Transverse colon (tissue), 4 donors: ENCODE measurements around the gene KIAA0753. TPM values are rescaled to one million over a fixed set of nuclear protein-coding genes. Genes with fewer than 3 reads are reported as not detected.
"Not testable (repeated sequence)": the region's sequence is repeated elsewhere in the genome, so short reads cannot be mapped to it uniquely, and the experiment has no call there.

ENCODE experiments used
- DNase-seq: peaks from one replicate; pipeline ENCODE4 v3.0.0-alpha.2; 2019
- H3K27ac ChIP-seq, 4 donors: fragments of 200-600 bp; sonication (generic); 2 replicates each; pipeline ENCODE4 v1.5.1; 2016 to 2018; ENCODE audit warnings: inconsistent platforms in 4 of 4
- H3K27me3 ChIP-seq: fragments of 200-600 bp; sonication (generic); 2 replicates; pipeline ENCODE4 v1.5.1; 2017; ENCODE audit warnings: inconsistent platforms
- H3K36me3 ChIP-seq, 4 donors: fragments of 200-600 bp; sonication (generic); 2 replicates each; pipeline ENCODE4 v1.5.1; 2017 to 2019; ENCODE audit warnings: inconsistent platforms in 4 of 4
- H3K4me1 ChIP-seq, 4 donors: fragments of 200-600 bp; sonication (generic); 2 replicates each; pipeline ENCODE4 v1.5.1; 2017 to 2020; ENCODE audit warnings: inconsistent platforms in 4 of 4
- H3K4me3 ChIP-seq, 4 donors: fragments of 200-600 bp; sonication (generic); 1 replicate in 1 of 4; 2 replicates in 3 of 4; pipeline versions ENCODE4 v1.5.1 to v1.6.1; 2017 to 2019; ENCODE audit warnings: inconsistent platforms in 4 of 4
- H3K9me3 ChIP-seq, 2 donors: fragments of 200-600 bp; sonication (generic); 2 replicates each; pipeline ENCODE4 v1.5.1; 2017 to 2019; ENCODE audit warnings: inconsistent platforms in 2 of 2
- EP300 ChIP-seq: sonication (generic); formaldehyde crosslinking; IDR thresholded peaks from one replicate; pipeline ENCODE4 v1.6.1; 2017; ENCODE audit warnings: antibody characterized with exemption, low read depth
- POLR2A ChIP-seq: fragments of 450-650 bp; IDR thresholded peaks from one replicate; pipeline ENCODE4 v1.6.1; 2016; ENCODE audit warnings: antibody characterized with exemption, mild to moderate bottlenecking, moderate library complexity
- POLR2AphosphoS5 ChIP-seq, 3 donors: sonication (generic); formaldehyde crosslinking; IDR thresholded peaks; one replicate each; pipeline ENCODE4 v1.6.1; 2016; ENCODE audit warnings: antibody characterized with exemption in 3 of 3
- WGBS, 2 donors: methylation state at CpG; one replicate each; pipeline ENCODE4 v1.1.5; 2018; ENCODE audit warnings: low coverage in 1 of 2; 5-methylcytosine and 5-hydroxymethylcytosine counted together
- in situ Hi-C, 4 donors: fragments of 200-750 bp; cut with MboI; loops; one replicate each; pipeline versions ENCODE4 v1.15.0 to v1.15.1; 2017; ENCODE audit warnings: low sequenced_read_pairs in 3 of 4, low pct_ligation_motif_present in 1 of 4, low pct_unique_long_range_greater_than_20kb in 1 of 4
- intact Hi-C: fragments of 100-400 bp; cut with DNase I; formaldehyde crosslinking; loops from one replicate; pipeline ENCODE4 v1.15.1; 2023; ENCODE audit warnings: low total_unique reads
- total RNA-seq, 4 donors: library from RNA; depleted of rRNA; stranded (reverse); fragments of >200 nt; gene quantifications; one replicate each; pipeline ENCODE4 v1.1.0, GENCODE V29; 2016
- TF ChIP-seq, protein P1 (sequence below), 5 experiments: fragments of 200-600 bp in 3 of 5; fragments of 450-650 bp in 2 of 5; sonication (generic) in 3 of 5; IDR thresholded peaks; 1 replicate in 2 of 5; 2 replicates in 3 of 5; pipeline ENCODE4 v1.5.1; 2016 to 2017; ENCODE audit warnings: antibody characterized with exemption in 5 of 5, inconsistent platforms in 3 of 5, mild to moderate bottlenecking in 2 of 5, moderate library complexity in 1 of 5

KIAA0753 gene
- total RNA-seq, 4 donors from 2014 or later: 9.8 to 41.1 (median 16.9) TPM

DNA sequence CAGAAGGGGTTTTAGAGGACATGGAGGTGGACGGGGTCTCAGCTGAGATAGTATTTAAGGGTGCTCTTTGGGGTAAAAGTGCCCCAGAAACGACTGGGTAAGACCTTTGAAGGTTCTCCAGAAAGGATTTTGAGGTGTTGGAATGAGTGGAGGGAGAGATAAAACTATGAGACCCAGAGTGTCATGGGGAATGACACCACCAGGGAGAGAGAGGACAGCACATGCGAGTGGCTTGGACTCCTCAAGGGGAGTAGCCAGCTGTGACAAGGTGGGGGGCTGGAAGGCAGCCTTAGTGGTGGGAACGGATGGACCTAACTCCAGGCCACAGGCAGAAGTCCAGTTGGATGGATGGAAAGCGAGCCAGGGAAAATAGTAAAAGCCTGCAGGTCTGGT, 64.9 kb downstream of the KIAA0753 start:
- Histone ChIP-seq H3K4me1 (peaks cover 0 to 9% (median 2%) of the 10 kb centered on the region in 4 donors), H3K27ac (no peak overlapping the region), H3K27me3 (no peaks in the 10 kb centered on the region), H3K9me3 (no peaks in the 10 kb centered on the region), H3K4me3 (no peak overlapping the region), H3K36me3 (peaks cover 0 to 5% (median 0%) of the 10 kb centered on the region in 4 donors)
- TF ChIP-seq POLR2AphosphoS5 (IDR thresholded peaks at IDR 0.05) (no peak), EP300 (no peak), POLR2A (no peak)
- TF ChIP-seq, protein P1, sequence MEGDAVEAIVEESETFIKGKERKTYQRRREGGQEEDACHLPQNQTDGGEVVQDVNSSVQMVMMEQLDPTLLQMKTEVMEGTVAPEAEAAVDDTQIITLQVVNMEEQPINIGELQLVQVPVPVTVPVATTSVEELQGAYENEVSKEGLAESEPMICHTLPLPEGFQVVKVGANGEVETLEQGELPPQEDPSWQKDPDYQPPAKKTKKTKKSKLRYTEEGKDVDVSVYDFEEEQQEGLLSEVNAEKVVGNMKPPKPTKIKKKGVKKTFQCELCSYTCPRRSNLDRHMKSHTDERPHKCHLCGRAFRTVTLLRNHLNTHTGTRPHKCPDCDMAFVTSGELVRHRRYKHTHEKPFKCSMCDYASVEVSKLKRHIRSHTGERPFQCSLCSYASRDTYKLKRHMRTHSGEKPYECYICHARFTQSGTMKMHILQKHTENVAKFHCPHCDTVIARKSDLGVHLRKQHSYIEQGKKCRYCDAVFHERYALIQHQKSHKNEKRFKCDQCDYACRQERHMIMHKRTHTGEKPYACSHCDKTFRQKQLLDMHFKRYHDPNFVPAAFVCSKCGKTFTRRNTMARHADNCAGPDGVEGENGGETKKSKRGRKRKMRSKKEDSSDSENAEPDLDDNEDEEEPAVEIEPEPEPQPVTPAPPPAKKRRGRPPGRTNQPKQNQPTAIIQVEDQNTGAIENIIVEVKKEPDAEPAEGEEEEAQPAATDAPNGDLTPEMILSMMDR (IDR thresholded peaks at IDR 0.05): no peak
- in situ Hi-C loops (no loop called here), intact Hi-C loops (no loop called here)
- no peak for DNase-seq
- 65 to 72% methylated on average over 4 to 5 of the region's 5 CpGs for WGBS, 2 donors

- no peaks in the 10 kb centered on the region for H3K27me3 ChIP-seq
- H3K27ac ChIP-seq: no peak overlapping the region
- whole genome bisulfite sequencing, 2 donors: 37 to 65% methylated on average over 7 to 23 of the region's 23 CpGs
- peaks cover 0 to 9% (median 2%) of the 10 kb centered on the region in 4 donors for H3K4me1 ChIP-seq
- in situ Hi-C loops (no loop called here), intact Hi-C loops (no loop called here)
- DNase-seq: peak; percentile 34
- TF ChIP-seq, protein P1 (IDR thresholded peaks at IDR 0.05): no peak
- TF ChIP-seq POLR2A (no peak), EP300 (no peak), POLR2AphosphoS5 (IDR thresholded peaks at IDR 0.05) (no peak)
- peaks cover 0 to 5% (median 0%) of the 10 kb centered on the region in 4 donors for H3K36me3 ChIP-seq
- H3K4me3 ChIP-seq: no peak overlapping the region
- no peaks in the 10 kb centered on the region for H3K9me3 ChIP-seq
Observed at GRCh38 chr17:6574687-6575595, 65.6 kb downstream of the KIAA0753 start.

DNA sequence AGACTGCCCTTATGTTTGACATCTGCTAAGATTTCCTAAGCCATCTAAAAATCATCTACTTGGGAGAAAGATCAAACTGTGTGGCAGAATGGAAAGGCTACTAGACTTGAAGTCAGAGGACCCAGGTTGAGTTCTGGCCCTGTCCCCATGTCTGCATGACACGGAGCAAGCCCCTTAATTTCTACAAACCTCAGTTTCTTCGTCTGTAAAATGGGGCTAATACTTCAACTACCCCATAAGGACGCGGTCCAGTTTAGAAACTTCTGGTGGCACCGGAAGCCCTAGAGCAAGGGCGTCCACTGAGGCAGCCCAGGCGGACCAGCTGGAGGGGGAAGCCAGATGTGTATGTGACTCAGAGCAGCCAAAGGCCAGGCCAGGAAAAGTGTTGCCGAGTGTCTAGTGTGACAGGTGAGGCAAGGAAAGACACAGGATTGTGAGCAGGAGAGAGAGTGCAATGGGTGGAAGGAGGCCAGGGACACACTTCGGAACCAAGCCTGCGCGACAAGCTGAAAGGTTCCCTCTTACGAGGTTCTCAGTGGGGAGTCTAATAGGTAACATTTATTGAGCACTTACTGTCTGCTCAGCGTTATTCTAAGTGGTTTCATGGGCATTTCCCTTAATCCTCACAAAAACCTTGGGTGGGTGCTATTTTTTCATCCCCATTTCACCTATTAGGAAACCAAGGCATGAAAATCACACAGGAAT, 66.4 kb downstream of the KIAA0753 start:
- in situ Hi-C loops: no loop called here
- 96% methylated on average over 6 to 13 of the region's 13 CpGs for WGBS, 2 donors

GRCh38 chr17:6573495-6573894, 67.0 kb downstream of the KIAA0753 start:
- DNase-seq, intact Hi-C loops, in situ Hi-C loops: not testable (repeated sequence)

More for the DNA sequence above, 66.4 kb downstream of the KIAA0753 start:
- TF ChIP-seq, protein P1 (IDR thresholded peaks at IDR 0.05): no peak
- no peak for TF ChIP-seq EP300
- TF ChIP-seq POLR2A: no peak
- TF ChIP-seq POLR2AphosphoS5 (IDR thresholded peaks at IDR 0.05): no peak
- no peaks in the 10 kb centered on the region for H3K27me3 ChIP-seq
- H3K36me3 ChIP-seq: no peaks in the 10 kb centered on the region
- H3K27ac ChIP-seq: no peak overlapping the region
- no peak overlapping the region for H3K4me3 ChIP-seq
- no peaks in the 10 kb centered on the region for H3K9me3 ChIP-seq
- DNase-seq: no peak
- intact Hi-C loops: no loop called here
- peaks cover 0 to 9% (median 2%) of the 10 kb centered on the region in 4 donors for H3K4me1 ChIP-seq

More at GRCh38 chr17:6573495-6573894, 67.0 kb downstream of the KIAA0753 start:
- not testable (repeated sequence) for H3K27ac ChIP-seq, H3K36me3 ChIP-seq, H3K4me1 ChIP-seq, H3K27me3 ChIP-seq, H3K9me3 ChIP-seq, H3K4me3 ChIP-seq
- 94% methylated on average over 6 of the region's 6 CpGs; no CpG with 5 or more reads in 1 of the 2 donors for WGBS, 2 donors
